HEK293T (cell line): Measurements from ENCODE around the gene PRDM10.
"Not testable (repeated sequence)": the region's sequence is repeated elsewhere in the genome, so short reads cannot be mapped to it uniquely, and the experiment has no call there.

Source experiments
- CTCF ChIA-PET: fragments of 350-600 bp; formaldehyde crosslinking; extraction: SDS; loops from one replicate; lab custom pipeline; 2021; ENCODE audit warnings: antibody characterized with exemption, inconsistent platforms; lab: Yijun Ruan, JAX
- POLR2A ChIA-PET: fragments of 350-600 bp; formaldehyde crosslinking; extraction: SDS; loops from one replicate; lab custom pipeline; 2020; ENCODE audit warnings: antibody characterized with exemption, inconsistent platforms; lab: Yijun Ruan, JAX
- DNase-seq: peaks from one replicate; pipeline ENCODE4 v3.0.0; 2012; ENCODE audit warnings: mixed read lengths; ENCODE audit errors: extremely low spot score
- ARNT ChIP-seq: fragments of 450-650 bp; IDR thresholded peaks from 2 replicates; pipeline ENCODE4 v1.6.1; 2017; ENCODE audit warnings: mild to moderate bottlenecking
- BHLHE40 ChIP-seq: fragments of 450-650 bp; IDR thresholded peaks from 2 replicates; pipeline ENCODE4 v1.6.1; 2016; ENCODE audit warnings: mild to moderate bottlenecking, moderate library complexity, borderline replicate concordance
- CTBP1 ChIP-seq: fragments of 450-650 bp; IDR thresholded peaks from 2 replicates; pipeline ENCODE4 v1.6.1; 2016; ENCODE audit warnings: borderline replicate concordance
- ELF4 ChIP-seq: fragments of 450-650 bp; IDR thresholded peaks from 2 replicates; pipeline ENCODE4 v1.6.1; 2017; ENCODE audit warnings: antibody characterized with exemption
- FOXA1 ChIP-seq: fragments of 450-650 bp; IDR thresholded peaks from 2 replicates; pipeline ENCODE4 v1.6.1; 2016; ENCODE audit warnings: mild to moderate bottlenecking
- FOXK2 ChIP-seq: fragments of 450-650 bp; IDR thresholded peaks from 2 replicates; pipeline ENCODE4 v1.6.1; 2016; ENCODE audit warnings: mild to moderate bottlenecking
- FOXM1 ChIP-seq: fragments of 450-650 bp; IDR thresholded peaks from 2 replicates; pipeline ENCODE4 v1.6.1; 2017; ENCODE audit warnings: mild to moderate bottlenecking, borderline replicate concordance
- HDGF ChIP-seq: fragments of 450-650 bp; IDR thresholded peaks from 2 replicates; pipeline ENCODE4 v1.6.1; 2017; ENCODE audit warnings: antibody characterized with exemption, borderline replicate concordance
- L3MBTL2 ChIP-seq: fragments of 450-650 bp; conservative IDR thresholded peaks from 2 replicates; pipeline ENCODE4 v1.6.1; 2016; ENCODE audit warnings: mild to moderate bottlenecking
- LEF1 ChIP-seq: fragments of 450-650 bp; IDR thresholded peaks from 2 replicates; pipeline ENCODE4 v1.6.1; 2017; ENCODE audit warnings: mild to moderate bottlenecking, borderline replicate concordance
- NFRKB ChIP-seq: fragments of 450-650 bp; IDR thresholded peaks from 2 replicates; pipeline ENCODE4 v1.6.1; 2016; ENCODE audit warnings: mild to moderate bottlenecking, moderate library complexity
- SP1 ChIP-seq: fragments of 450-650 bp; IDR thresholded peaks from 2 replicates; pipeline ENCODE4 v1.6.1; 2017
- SUZ12 ChIP-seq: fragments of 450-650 bp; IDR thresholded peaks from 2 replicates; pipeline ENCODE4 v1.6.1; 2016; ENCODE audit warnings: mild to moderate bottlenecking
- TARDBP ChIP-seq: fragments of 450-650 bp; IDR thresholded peaks from 2 replicates; pipeline ENCODE4 v1.6.1; 2016
- ZNF384 ChIP-seq: fragments of 450-650 bp; IDR thresholded peaks from 2 replicates; pipeline ENCODE4 v1.6.1; 2016
- TF ChIP-seq, protein P1 (sequence below): fragments of 450-650 bp; IDR thresholded peaks from 2 replicates; pipeline ENCODE4 v1.6.1; 2016

The PRDM10 gene

DNA sequence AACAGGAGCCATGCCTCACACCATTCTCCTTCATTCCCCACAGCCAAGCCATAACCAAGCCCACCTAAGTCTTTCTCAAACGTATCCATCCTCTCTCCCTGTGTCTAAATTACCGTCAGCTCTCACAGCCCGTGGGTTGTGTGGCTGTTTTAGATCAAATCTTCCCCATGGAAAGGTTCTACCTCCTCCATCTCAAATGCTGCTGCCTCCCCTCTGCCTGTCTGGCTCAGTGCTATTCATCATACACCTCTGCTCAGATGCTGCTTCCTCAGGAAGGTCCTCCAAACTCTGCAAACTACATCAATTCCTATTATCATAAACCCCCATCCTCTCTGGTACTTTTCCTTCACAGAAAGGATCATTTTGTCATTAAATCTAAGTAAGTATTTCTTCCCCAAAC is 122.3 kb downstream of the PRDM10 start:
- POLR2A ChIA-PET = no interaction called here
- DNase-seq = no peak
- no peak for TF ChIP-seq FOXM1
- TF ChIP-seq FOXA1 = no peak
- no peak for TF ChIP-seq SP1
- TF ChIP-seq ZNF384 = no peak
- TF ChIP-seq ARNT = no peak
- TF ChIP-seq TARDBP = no peak
- no peak for TF ChIP-seq BHLHE40
- no peak for TF ChIP-seq ELF4
- TF ChIP-seq SUZ12 = no peak
- TF ChIP-seq L3MBTL2 = no peak
- no peak for TF ChIP-seq HDGF
- CTCF ChIA-PET = no interaction called here

DNA sequence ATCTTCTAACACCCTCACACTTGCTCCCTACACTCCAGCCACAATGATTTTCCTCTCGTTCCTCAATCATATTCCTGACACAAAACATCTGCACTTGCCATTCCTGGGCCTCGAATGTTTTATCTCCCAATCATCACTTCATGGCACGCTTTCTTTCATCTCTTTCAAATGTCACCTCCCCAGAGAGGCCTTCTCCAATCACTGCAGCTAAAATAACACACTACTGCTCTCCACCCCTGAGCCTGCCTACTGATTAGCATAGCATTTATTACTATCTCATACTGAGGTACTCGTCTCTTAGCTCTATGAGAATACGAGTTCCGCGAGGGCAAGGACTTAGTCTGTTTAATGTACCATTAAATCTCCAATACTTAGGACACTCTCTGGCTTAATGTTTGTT is 130.7 kb downstream of the PRDM10 start:
- ChIA-PET POLR2A (no interaction called here), CTCF (no interaction called here)
- TF ChIP-seq ELF4 = no peak
- TF ChIP-seq L3MBTL2 = no peak
- TF ChIP-seq SUZ12 = no peak
- no peak for TF ChIP-seq LEF1
- TF ChIP-seq NFRKB = no peak
- TF ChIP-seq TARDBP = no peak
- no peak for DNase-seq

DNA sequence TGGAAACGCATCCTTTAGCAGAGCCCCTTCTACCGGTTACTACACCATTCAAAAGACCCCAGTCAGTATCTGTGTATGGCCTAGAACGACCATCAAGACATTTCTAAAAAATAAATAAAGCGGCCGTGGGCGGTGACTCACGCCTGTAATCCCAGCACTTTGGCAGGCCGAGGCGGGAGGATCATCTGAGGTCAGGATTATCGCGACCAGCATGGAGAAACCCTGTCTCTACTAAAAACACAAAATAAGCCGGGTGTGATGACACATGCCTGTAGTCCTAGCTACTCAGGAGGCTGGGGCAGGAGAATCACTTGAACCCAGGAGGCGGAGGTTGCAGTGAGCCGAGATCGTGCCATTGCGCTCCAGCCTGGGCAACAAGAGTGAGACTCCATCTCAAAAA is 134.0 kb downstream of the PRDM10 start:
- POLR2A ChIA-PET, CTCF ChIA-PET, DNase-seq: not testable (repeated sequence)

DNA sequence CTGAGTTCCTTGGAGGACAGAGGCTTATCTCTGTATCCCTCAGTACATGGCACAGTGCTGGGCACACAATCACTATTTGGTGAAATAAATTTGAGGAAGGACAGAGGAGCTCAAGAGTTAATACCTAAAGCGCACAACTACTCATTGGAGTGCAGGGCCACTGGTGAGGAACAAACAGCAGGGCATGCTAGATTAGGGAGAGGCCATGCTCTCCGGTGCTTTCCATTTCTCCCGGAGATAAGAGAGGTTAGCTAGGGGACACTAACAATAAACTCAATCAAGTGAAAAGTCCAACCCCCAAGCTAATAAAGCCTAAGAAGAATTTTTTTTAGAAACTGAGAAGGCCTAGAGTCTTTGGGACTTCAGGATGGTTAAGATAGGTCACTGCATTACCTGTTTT is 136.3 kb downstream of the PRDM10 start:
- ChIA-PET CTCF (no interaction called here), POLR2A (no interaction called here)
- TF ChIP-seq FOXK2 = no peak
- no peak for TF ChIP-seq ARNT
- no peak for TF ChIP-seq FOXM1
- TF ChIP-seq L3MBTL2 = no peak
- TF ChIP-seq TARDBP = no peak
- TF ChIP-seq FOXA1 = no peak
- TF ChIP-seq CTBP1 = no peak
- TF ChIP-seq ZNF384 = no peak
- TF ChIP-seq, protein P1, sequence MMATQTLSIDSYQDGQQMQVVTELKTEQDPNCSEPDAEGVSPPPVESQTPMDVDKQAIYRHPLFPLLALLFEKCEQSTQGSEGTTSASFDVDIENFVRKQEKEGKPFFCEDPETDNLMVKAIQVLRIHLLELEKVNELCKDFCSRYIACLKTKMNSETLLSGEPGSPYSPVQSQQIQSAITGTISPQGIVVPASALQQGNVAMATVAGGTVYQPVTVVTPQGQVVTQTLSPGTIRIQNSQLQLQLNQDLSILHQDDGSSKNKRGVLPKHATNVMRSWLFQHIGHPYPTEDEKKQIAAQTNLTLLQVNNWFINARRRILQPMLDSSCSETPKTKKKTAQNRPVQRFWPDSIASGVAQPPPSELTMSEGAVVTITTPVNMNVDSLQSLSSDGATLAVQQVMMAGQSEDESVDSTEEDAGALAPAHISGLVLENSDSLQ = no peak
- TF ChIP-seq LEF1 = no peak
- no peak for TF ChIP-seq HDGF
- no peak for TF ChIP-seq SP1
- TF ChIP-seq ELF4 = no peak
- no peak for TF ChIP-seq NFRKB
- TF ChIP-seq SUZ12 = no peak
- TF ChIP-seq BHLHE40 = no peak
- DNase-seq = no peak

DNA sequence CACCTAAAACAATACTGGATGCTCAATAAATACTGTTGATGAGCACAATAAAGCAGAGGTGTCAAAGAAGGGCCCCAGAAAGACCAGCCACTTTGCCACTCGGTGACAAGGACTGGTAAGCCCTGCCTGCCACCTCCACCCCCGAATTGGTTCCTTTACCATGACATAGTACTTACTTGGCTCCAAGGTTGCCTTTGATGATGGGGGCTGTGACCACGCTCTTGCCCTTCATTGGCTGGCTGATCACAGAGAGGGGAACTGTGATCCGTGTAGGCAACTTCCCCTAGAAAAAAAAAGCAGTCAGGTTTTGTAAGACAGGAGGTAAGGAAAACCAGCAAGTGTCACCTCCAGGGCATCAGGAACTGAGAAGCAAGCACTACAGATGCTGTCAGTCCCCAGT is 136.9 kb downstream of the PRDM10 start:
- CTCF ChIA-PET = no interaction called here
- TF ChIP-seq FOXA1 (no peak), TARDBP (no peak), SP1 (no peak), L3MBTL2 (no peak), SUZ12 (no peak), ZNF384 (no peak)
- POLR2A ChIA-PET = no interaction called here
- no peak for DNase-seq

DNA sequence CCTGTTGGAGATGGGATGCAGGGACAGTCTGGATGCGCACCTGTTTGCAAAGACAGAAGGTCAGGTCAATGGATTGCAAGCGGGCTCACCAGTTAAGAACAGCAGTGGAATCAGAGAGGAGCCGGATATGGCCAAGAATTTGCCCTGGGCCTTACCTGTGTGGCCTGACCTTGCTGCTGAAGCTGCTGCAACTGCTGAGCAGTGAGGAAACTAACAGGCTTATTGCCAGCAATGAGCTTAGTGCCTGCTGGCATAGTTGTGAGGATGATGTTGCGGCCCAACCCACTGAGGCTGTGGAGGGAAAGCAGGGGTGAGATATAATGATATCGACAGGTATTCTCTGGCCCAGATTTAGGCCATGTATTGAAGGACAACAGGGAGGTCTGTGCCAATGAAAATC is 137.8 kb downstream of the PRDM10 start:
- TF ChIP-seq NFRKB (no peak), HDGF (no peak), SUZ12 (no peak), FOXA1 (no peak), LEF1 (no peak), FOXK2 (no peak), ARNT (no peak), BHLHE40 (no peak), FOXM1 (no peak), TARDBP (no peak), CTBP1 (no peak), ZNF384 (no peak), L3MBTL2 (no peak), ELF4 (no peak)
- no peak for DNase-seq
- CTCF ChIA-PET = no interaction called here
- POLR2A ChIA-PET = no interaction called here

DNA sequence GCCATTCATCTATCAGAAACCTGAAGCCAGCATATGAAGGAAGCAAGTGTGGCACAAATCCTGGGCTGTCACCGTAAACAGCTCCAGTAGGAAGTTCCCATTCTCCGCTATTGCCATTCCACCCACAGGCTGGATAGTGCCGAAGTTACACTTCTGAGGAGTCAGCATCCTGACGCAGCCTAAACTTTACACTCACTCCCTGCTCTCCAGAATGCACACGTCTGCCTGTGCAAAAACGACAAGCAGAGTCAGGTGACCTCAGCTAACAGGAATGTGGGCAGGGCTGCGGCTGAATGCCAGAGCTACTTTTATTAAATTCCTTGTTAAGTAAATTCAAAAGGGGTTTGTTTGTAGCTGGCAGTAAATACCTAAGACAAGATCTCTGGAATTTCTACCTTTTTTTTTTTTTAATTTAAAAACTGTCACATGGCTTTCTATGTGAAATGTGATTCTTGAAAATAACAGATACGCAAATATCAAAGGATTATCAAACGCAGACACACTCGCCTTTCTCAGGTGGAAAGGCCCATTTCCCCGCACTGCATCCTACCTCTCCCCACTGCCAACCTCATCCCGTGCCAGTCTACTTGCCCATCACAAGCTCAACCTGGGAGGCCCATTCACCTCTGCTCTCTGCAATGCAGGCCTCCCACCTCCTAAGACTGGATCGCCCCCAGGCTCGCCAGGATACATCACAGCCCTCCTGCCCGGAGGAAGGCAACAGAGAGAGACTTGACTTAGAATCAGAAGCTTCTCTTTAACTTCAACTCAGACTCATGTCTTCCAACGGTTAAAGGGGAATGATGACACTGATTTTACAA is 140.7 kb downstream of the PRDM10 start:
- TF ChIP-seq FOXM1 = no peak
- TF ChIP-seq L3MBTL2 = no peak
- TF ChIP-seq, protein P1 = no peak
- no peak for TF ChIP-seq CTBP1
- TF ChIP-seq NFRKB = no peak
- TF ChIP-seq FOXA1 = no peak
- no peak for TF ChIP-seq SP1
- no peak for TF ChIP-seq ELF4
- TF ChIP-seq LEF1 = no peak
- ChIA-PET CTCF (interaction anchor here (0.6 kb wide), 3 partner anchors 9 to 800 kb away, joined by 3 read pairs; no protein-coding TSS in a partner anchor), POLR2A (no interaction called here)
- peak; percentile 25 for DNase-seq
